Hepatocyte (in vitro differentiated cells): ENCODE data around the gene SMIM45.

ENCODE experiments used
- DNase-seq: peaks from one replicate; pipeline ENCODE4 v3.0.0-alpha.2; 2016; ENCODE audit warnings: low spot score
- H2AFZ ChIP-seq: fragments of 200-600 bp; sonication (generic); 2 replicates; pipeline ENCODE4 v1.6.0; 2016; ENCODE audit warnings: antibody characterized with exemption, mild to moderate bottlenecking
- H3K27ac ChIP-seq: fragments of 200-600 bp; sonication (generic); 2 replicates; pipeline ENCODE4 v1.5.1; 2016; ENCODE audit warnings: mild to moderate bottlenecking
- H3K27me3 ChIP-seq: fragments of 200-600 bp; sonication (generic); 2 replicates; pipeline ENCODE4 v1.6.1; 2016
- H3K36me3 ChIP-seq: fragments of 200-600 bp; sonication (generic); replicated peaks from 2 replicates; pipeline ENCODE4 v1.5.1; 2016; ENCODE audit warnings: low read depth; ENCODE audit not compliant: insufficient read depth
- H3K4me1 ChIP-seq: fragments of 200-600 bp; sonication (generic); 2 replicates; pipeline ENCODE4 v1.5.1; 2016; ENCODE audit warnings: mild to moderate bottlenecking, moderate library complexity; ENCODE audit not compliant: insufficient read depth
- H3K4me2 ChIP-seq: fragments of 200-600 bp; sonication (generic); 2 replicates; pipeline ENCODE4 v1.6.0; 2016
- H3K4me3 ChIP-seq: fragments of 200-600 bp; sonication (generic); 2 replicates; pipeline ENCODE4 v1.5.1; 2016; ENCODE audit warnings: mild to moderate bottlenecking
- H3K79me2 ChIP-seq: fragments of 200-600 bp; sonication (generic); 2 replicates; pipeline ENCODE4 v1.6.0; 2017; ENCODE audit warnings: mild to moderate bottlenecking
- H3K9me2 ChIP-seq: fragments of 200-600 bp; sonication (generic); replicated peaks from 2 replicates; pipeline ENCODE4 v1.6.0; 2017; ENCODE audit warnings: mild to moderate bottlenecking; ENCODE audit not compliant: insufficient read depth
- H3K9me3 ChIP-seq: fragments of 200-600 bp; sonication (generic); 2 replicates; pipeline ENCODE4 v1.5.1; 2016; ENCODE audit warnings: low read depth, mild to moderate bottlenecking
- H4K20me1 ChIP-seq: fragments of 200-600 bp; sonication (generic); 2 replicates; pipeline ENCODE4 v1.6.0; 2016; ENCODE audit warnings: mild to moderate bottlenecking; ENCODE audit not compliant: insufficient read depth, poor library complexity, severe bottlenecking
- CTCF ChIP-seq: fragments of 200-600 bp; sonication (generic); IDR thresholded peaks from 2 replicates; pipeline ENCODE4 v1.5.1; 2016; ENCODE audit warnings: antibody characterized with exemption, mild to moderate bottlenecking; ENCODE audit not compliant: poor library complexity
- EZH2 ChIP-seq: fragments of 200-600 bp; sonication (generic); IDR thresholded peaks from 2 replicates; pipeline ENCODE4 v1.6.1; 2016; ENCODE audit warnings: antibody characterized with exemption, mild to moderate bottlenecking, borderline replicate concordance
- EZH2phosphoT487 ChIP-seq: fragments of 200-600 bp; sonication (generic); IDR thresholded peaks from one replicate; pipeline ENCODE4 v1.6.1; 2018; ENCODE audit warnings: antibody characterized with exemption, mild to moderate bottlenecking, low read depth, moderate library complexity; ENCODE audit not compliant: unreplicated experiment, severe bottlenecking
- WGBS: methylation state at CpG from one replicate; pipeline ENCODE4 v1.1.6; 2016; ENCODE audit warnings: low lambda C conversion rate; ENCODE audit errors: missing lambda C conversion rate; 5-methylcytosine and 5-hydroxymethylcytosine counted together

SMIM45 gene

DNA sequence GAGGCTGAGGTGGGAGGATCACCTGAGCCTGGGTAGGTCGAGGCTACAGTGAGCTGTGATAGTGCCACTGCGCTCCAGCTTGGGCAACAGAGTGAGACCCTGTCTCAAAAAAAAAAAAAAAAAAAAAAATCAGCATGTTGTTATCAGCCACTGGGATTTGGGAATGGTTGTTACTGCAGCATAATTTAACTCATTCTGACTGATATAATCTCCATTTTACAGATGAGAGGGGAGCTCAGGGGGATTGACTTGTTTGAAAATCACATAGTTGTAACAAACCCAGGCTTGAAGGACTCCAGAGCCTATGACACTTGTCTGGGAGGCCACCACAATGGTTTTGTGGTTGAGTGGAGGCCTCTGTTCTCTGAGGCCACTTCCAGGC is 14.3 kb downstream of the SMIM45 start:
- WGBS, result 93% methylated on average over 2 of the region's 2 CpGs
- Histone ChIP-seq H3K9me2 (no peaks in the 10 kb centered on the region), H3K9me3 (no peaks in the 10 kb centered on the region), H3K27me3 (no peaks in the 10 kb centered on the region), H3K27ac (no peak overlapping the region), H3K4me3 (no peak overlapping the region), H3K36me3 (no peaks in the 10 kb centered on the region), H3K4me1 (no peaks in the 10 kb centered on the region), H2AFZ (no peak overlapping the region), H3K4me2 (no peak overlapping the region), H3K79me2 (no peaks in the 10 kb centered on the region), H4K20me1 (no peaks in the 10 kb centered on the region)
- TF ChIP-seq EZH2phosphoT487, result no peak
- TF ChIP-seq EZH2, result no peak
- TF ChIP-seq CTCF, result no peak
- no peak for DNase-seq

GRCh38 chr22:41966607-41967240 is 14.8 kb downstream of the SMIM45 start:
- TF ChIP-seq EZH2phosphoT487 (no peak), EZH2 (no peak), CTCF (peak; percentile 50)
- H3K4me3 ChIP-seq, result no peak overlapping the region
- H3K9me2 ChIP-seq, result no peaks in the 10 kb centered on the region
- no peaks in the 10 kb centered on the region for H3K9me3 ChIP-seq
- no peaks in the 10 kb centered on the region for H4K20me1 ChIP-seq
- peak overlapping the region; percentile 27 for H3K27ac ChIP-seq
- peak; percentile 77 for DNase-seq
- no peaks in the 10 kb centered on the region for H3K36me3 ChIP-seq
- no peaks in the 10 kb centered on the region for H3K4me1 ChIP-seq
- no peaks in the 10 kb centered on the region for H3K27me3 ChIP-seq
- no peaks in the 10 kb centered on the region for H3K79me2 ChIP-seq
- H2AFZ ChIP-seq, result no peak overlapping the region
- WGBS, result 49% methylated on average over 8 of the region's 8 CpGs
- H3K4me2 ChIP-seq, result no peak overlapping the region

DNA sequence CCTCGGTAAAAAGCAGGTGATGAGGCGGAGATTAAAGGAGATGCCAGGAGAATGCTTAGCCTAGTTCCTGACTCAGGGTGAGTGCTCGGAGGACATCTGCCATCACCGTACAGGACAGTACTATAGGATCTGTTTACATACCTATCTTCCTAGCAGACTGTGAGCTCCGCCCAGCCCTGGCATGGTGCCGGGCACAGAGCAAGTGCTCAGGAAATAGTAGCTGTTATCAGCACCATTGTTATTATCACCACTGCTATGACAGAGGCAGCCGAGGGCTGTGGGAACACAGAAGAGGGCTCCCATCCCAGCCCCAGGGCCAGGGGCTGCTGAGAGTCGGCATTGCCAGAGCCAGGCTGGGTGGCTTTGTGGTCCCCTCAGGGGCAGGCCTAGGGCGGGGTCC is 16.7 kb downstream of the SMIM45 start:
- no peak overlapping the region for H3K4me2 ChIP-seq
- H3K79me2 ChIP-seq, result no peaks in the 10 kb centered on the region
- no peak overlapping the region for H2AFZ ChIP-seq
- 47% methylated on average over 9 of the region's 9 CpGs for WGBS
- TF ChIP-seq EZH2phosphoT487 (no peak), CTCF (no peak), EZH2 (no peak)
- DNase-seq, result peak; percentile 18
- no peaks in the 10 kb centered on the region for H4K20me1 ChIP-seq
- H3K9me2 ChIP-seq, result no peaks in the 10 kb centered on the region
- H3K27me3 ChIP-seq, result no peaks in the 10 kb centered on the region
- H3K9me3 ChIP-seq, result no peaks in the 10 kb centered on the region
- H3K4me1 ChIP-seq, result no peaks in the 10 kb centered on the region
- no peak overlapping the region for H3K27ac ChIP-seq
- H3K36me3 ChIP-seq, result no peaks in the 10 kb centered on the region
- H3K4me3 ChIP-seq, result no peak overlapping the region
